GM04503 (cell line): Measurements from ENCODE around the gene CYP27A1.
"Not testable (repeated sequence)": the region's sequence is repeated elsewhere in the genome, so short reads cannot be mapped to it uniquely, and the experiment has no call there.

ENCODE experiments used
- DNase-seq: peaks from one replicate; pipeline ENCODE4 v3.0.0-alpha.2; 2012; ENCODE audit warnings: low read depth

CYP27A1 gene

GRCh38 chr2:218781691-218782527, at the start of gene CYP27A1:
Gene CYP27A1 (plus strand): TSS chr2:218782147. CDS start chr2:218782183, 36 bp downstream.
- DNase-seq = no peak

DNA sequence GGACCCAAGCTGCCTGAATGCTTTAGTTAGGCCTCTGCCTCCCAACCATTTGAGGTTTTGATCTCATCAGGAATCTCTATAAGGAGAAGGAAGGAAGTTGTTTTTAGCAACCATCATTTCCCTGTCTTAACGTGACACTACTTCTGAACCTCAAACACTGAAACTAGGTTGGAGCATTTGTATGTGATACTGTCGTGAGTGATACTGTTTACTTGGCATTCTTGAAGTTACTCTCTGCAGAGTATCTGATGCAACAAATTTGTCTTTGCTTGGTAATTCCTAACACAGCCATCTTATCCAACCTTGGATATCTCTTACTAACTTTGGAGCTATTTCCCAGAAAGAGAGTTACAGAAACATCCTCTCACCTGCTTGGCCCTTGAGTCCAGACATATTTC, 49.2 kb upstream of the CYP27A1 start:
- DNase-seq = no peak

DNA sequence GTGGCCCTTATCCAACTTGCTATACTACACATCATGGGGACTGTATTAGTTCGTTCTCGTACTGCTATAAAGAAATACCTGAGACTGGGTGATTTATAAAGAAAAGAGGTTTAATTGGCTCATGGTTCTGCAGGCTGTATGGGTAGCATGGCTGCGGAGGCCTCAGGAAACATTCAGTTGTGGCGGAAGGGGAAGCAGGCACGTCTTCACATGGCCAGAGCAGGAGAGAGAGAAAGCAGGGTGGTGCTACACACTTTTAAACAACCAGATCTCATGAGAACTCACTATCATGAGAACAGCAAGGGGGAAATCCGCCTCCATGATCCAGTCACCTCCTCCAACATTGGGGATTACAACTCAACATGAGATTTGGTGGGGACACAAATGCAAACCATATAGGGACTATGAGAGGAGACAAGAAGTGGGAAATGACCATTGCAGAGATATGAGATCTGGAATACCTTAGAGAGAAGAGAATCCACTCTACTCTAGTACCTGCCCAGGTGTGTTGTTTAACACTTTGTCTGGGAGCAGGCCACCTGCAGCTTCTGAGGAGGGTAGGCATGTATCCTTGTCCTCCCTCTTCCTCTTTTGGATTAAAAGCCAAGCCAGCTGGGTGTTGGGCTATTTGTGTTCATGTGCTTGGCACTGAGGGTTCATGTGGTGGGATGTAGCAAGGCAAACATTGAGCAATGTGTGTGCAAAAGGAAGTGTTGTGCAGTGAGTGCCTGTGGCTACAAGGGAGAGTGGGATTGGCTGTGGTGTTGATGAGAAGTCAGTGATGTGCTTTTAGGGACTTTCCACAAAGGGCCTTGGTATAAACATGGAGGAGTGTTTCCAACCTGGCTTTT, 48.6 kb upstream of the CYP27A1 start:
- DNase-seq = no peak

GRCh38 chr2:218734190-218734975, 47.6 kb upstream of the CYP27A1 start:
- DNase-seq = no peak

- no peak for DNase-seq
Measured at GRCh38 chr2:218736531-218736930, 45.4 kb upstream of the CYP27A1 start.

DNA sequence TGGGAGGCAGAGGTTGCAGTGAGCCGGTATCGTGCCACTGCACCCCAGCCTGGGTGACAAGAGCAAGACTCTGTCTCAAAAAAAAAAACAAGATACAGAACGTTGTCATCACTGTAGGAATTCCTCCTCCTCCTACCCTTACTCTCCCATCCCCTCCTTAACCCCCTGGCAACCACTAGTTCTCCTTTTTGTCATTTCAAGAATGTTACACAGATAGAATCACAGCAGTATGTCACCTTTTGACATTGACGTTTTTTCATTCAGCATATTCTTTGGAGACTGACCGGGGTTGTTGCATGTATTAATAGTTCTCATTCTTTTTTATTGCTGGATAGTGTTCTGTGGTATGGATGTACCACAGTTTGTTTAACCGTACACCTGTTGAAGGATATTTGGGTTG, 38.9 kb upstream of the CYP27A1 start:
- DNase-seq = no peak

DNA sequence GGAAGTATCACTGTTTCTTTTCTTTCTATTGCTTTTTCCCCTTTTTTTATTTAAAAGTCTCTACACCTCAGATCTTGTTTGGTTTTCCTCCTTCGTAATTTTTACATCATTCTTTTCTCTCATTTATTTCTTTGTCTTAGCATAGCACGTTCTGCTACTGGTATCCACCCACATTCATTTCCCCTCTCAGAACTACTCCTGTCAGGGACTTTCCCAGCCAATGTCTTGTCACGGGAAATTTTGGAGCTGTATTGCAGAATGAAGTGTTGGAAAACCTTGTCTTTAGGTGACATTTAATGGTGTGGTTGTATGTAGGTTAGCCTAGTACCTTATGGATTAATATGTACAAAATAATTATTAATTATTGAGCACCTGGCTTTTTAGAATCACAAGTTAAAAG, 37.3 kb upstream of the CYP27A1 start:
- DNase-seq = no peak

GRCh38 chr2:218745160-218745558, 36.8 kb upstream of the CYP27A1 start:
- no peak for DNase-seq

DNA sequence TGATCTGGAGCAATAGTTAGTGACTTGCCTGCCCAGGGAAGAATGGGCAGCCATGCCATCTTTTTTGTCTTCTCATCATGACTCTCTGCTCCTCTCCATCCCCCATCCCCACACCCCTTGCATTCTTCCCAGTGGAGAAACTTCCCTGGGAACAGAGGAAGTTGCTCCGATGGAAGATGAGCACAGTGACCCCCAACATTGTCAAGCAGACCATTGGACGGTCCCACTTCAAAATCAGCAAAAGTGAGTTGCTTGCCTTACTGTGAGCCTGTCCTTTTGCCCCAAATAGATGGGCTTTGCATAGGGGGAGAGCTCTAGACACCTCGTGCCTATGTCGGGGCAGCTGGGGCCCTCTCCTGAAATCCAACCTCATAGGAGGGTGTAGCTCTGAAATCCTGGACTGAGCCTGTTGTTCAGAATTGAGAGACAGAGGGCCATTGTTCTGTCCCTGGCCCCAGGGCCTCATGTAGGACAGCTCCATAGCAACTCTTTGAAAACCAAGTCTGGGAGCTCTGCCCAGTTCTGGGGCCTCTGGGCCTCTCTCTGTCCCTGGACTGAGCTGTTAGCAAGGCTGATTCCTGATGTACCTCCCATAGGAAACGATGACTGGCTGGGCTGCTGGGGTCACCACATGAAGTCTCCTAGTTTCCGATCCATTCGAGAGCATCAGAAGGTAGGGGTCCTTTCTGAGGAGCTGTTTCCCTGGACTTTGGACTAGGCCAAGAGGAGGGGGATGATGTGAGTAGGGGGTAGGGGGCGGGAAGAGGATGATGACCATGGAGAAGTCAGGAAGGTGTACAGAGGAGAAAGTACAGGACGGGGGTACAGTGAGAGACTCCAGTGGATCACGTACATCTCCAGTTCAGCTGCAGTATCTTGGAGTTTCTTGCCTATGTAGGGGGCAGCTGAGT, 36.1 kb upstream of the CYP27A1 start:
- no peak for DNase-seq

- DNase-seq = no peak
Measured at GRCh38 chr2:218746470-218746795, 35.5 kb upstream of the CYP27A1 start.

DNA sequence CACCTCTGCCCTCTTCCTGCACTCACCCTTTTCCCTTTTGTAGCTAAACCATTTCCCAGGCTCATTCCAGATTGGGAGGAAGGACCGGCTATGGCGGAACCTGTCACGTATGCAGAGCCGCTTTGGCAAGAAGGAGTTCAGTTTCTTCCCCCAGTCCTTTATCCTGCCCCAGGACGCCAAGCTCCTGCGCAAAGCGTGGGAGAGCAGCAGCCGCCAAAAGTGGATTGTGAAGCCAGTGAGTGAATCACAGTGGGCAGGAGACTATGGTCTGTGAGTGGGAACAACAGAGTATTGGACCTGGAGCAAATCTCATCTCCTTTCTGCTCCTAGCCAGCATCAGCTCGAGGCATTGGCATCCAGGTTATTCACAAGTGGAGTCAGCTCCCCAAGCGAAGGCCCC, 35.0 kb upstream of the CYP27A1 start:
- DNase-seq = no peak

GRCh38 chr2:218748741-218749441, 33.1 kb upstream of the CYP27A1 start:
- DNase-seq = no peak

- no peak for DNase-seq
Measured at GRCh38 chr2:218754201-218754600, 27.7 kb upstream of the CYP27A1 start.

DNA sequence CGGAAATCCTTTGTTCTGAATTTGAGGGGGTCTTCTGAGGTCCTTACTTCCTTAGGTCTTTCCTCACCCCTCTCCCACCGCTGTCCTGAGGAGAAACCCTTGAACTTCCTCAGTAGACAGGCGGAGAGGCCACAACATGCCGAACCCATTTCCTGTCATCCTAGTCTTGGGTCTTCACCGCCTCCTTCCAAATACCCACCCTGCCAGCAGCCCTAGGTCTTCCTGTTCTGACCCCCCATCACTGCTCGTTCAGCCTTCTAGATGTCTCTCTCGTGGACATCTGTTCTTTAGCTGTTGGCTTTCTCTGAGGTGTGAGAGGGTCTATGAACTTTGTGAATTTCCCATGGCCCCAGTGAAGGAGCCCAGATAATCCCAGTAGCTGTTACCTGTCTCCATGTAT, 27.2 kb upstream of the CYP27A1 start:
- no peak for DNase-seq

- DNase-seq = no peak
Measured at GRCh38 chr2:218755198-218755566, 26.8 kb upstream of the CYP27A1 start.

- DNase-seq = no peak
Measured at GRCh38 chr2:218755567-218756404, 26.2 kb upstream of the CYP27A1 start.

DNA sequence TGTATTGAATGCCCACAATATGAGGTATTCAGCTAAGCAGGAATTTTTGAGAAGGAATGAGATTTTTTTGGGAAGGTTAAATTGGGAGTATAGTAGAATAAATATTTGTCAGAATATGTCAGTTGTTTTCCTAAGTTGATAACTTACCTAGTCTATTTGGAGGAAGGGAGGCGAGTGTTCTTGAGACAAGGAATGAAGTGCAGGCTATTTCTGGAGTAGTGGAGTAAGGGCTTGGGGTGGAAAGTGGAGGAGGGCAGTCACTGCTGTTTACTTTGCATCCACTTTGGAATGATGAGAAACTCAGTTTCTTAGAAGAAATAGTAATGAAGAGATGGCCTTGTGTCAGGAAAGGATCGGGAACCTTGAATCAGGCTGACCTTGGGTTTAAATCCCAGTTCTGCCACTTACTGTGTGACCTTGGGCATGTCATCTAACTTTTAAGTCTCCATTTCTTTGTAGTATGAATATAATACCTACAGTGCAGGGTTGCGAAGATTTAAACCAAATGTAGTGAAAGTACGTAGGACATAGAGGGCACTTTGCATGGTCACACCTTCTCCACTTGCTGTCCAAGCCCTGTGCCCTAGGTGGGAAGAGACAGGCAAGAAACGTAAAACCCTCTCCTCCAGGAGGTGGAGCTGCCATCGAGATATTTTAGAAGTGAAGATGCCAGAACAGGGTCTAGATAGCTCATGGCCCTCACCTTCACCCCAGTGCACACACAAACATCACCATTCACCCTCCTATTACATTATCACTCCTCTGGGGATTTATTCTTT, 25.2 kb upstream of the CYP27A1 start:
- DNase-seq = no peak

DNA sequence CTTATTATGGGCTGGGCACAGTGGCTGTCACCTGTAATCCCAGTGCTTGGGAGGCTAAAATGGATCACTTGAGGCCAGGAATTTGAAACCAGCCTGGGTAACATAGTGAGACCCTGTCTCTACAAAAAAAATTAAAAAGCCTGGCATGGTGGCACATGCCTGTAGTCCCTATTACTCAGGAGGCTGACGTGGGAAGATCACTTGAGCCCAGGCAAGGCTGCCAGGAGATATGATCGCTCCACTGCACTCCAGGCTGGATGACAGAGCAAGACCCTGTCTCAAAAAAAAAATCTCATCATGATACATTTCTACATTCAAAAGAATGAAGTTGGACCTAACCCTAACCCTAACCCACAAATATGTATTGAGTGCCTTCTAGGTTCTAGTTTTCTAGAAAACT, 20.2 kb upstream of the CYP27A1 start:
- DNase-seq = no peak

DNA sequence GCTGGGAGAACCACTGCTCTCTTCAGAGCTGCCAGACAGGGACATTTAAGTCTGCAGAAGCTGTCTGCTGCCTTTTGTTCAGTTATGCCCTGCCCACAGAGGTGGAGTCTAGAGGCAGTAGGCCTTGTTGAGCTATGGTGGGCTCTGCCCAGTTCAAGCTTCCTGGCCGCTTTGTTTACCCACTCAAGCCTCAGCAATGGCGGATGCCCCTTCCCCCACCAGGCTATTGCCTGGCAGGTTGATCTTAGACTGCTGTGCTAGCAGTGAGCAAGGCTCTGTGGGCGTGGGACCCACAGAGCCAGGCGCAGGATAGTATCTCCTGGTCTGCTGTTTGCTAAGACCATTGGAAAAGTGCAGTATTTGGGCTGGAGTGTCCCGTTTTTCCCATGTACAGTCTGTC, 9.2 kb upstream of the CYP27A1 start:
- not testable (repeated sequence) for DNase-seq
